Measurements from ENCODE around the gene CBLN3.
A peak's percentile ranks its signal among the peaks of the same experiment; 100 is the strongest.

Gene CBLN3

GRCh38 chr14:24439257-24439656 lies 9.8 kb upstream of the CBLN3 start:
- DNase-seq (ENCODE audit: low read depth in 3 of 3): no peak

GRCh38 chr14:24438223-24439097 lies 9.0 kb upstream of the CBLN3 start:
- DNase-seq (ENCODE audit: low read depth in 3 of 3): no peak

GRCh38 chr14:24437736-24438067 lies 8.2 kb upstream of the CBLN3 start:
- no peak for DNase-seq (ENCODE audit: low read depth in 3 of 3)

GRCh38 chr14:24437020-24437735 lies 7.7 kb upstream of the CBLN3 start:
- DNase-seq (ENCODE audit: low read depth in 3 of 3): no peak

GRCh38 chr14:24436355-24437019 lies 7.0 kb upstream of the CBLN3 start:
- no peak for DNase-seq (ENCODE audit: low read depth in 3 of 3)

GRCh38 chr14:24435998-24436354 lies 6.5 kb upstream of the CBLN3 start:
- DNase-seq (ENCODE audit: low read depth in 3 of 3): no peak

GRCh38 chr14:24435192-24435810 lies 5.8 kb upstream of the CBLN3 start:
- DNase-seq (ENCODE audit: low read depth in 3 of 3): no peak

- DNase-seq (ENCODE audit: low read depth in 3 of 3): no peak
Measured at GRCh38 chr14:24434676-24435075, 5.2 kb upstream of the CBLN3 start.

- no peak for DNase-seq (ENCODE audit: low read depth in 3 of 3)
Measured at GRCh38 chr14:24434036-24434435, 4.6 kb upstream of the CBLN3 start.

- no peak for DNase-seq (ENCODE audit: low read depth in 3 of 3)
Measured at GRCh38 chr14:24432259-24433131, 3.0 kb upstream of the CBLN3 start.

- DNase-seq (ENCODE audit: low read depth in 3 of 3): peak; percentile 80 to 88 (median 86)
Measured at GRCh38 chr14:24431569-24432258, 2.2 kb upstream of the CBLN3 start.

GRCh38 chr14:24430682-24431568 lies 1.5 kb upstream of the CBLN3 start:
- peak; percentile 57 to 71 (median 59) for DNase-seq (ENCODE audit: low read depth in 3 of 3)

- DNase-seq (ENCODE audit: low read depth in 3 of 3): peak in 2 of 3 experiments; percentile 30 to 66
Measured at GRCh38 chr14:24430143-24430681, 744 bp upstream of the CBLN3 start.

GRCh38 chr14:24428628-24429394 lies 657 bp downstream of the CBLN3 start:
- no peak for DNase-seq (ENCODE audit: low read depth in 3 of 3)

- DNase-seq (ENCODE audit: low read depth in 3 of 3): no peak
Measured at GRCh38 chr14:24427537-24428508, 1.6 kb downstream of the CBLN3 start.

GRCh38 chr14:24426912-24427536 lies 2.4 kb downstream of the CBLN3 start:
- DNase-seq (ENCODE audit: low read depth in 3 of 3): no peak

Data from stimulated activated CD4-positive, alpha-beta T cell treated with anti-CD3 and anti-CD28 coated beads, TNF-alpha, amount 100 ng/mL, for 24 hours (primary cell).